Panc1 (cell line): ENCODE data around the gene PITRM1. TPM values are rescaled to one million over a fixed set of nuclear protein-coding genes. Genes with fewer than 3 reads are reported as not detected.

Experiments used
- ATAC-seq: fragments of 200-7000 bp; cut with Tn5 transposase; 2 replicates; pipeline ENCODE4 v1.9.1; 2020; ENCODE audit warnings: mild to moderate bottlenecking, moderate library complexity
- BruUV-seq: library from RNA; stranded (reverse); fragments of 400-500 nt; replicated peaks from 2 replicates; lab custom pipeline; 2021; lab: Mats Ljungman, UMichigan
- CTCF ChIA-PET: fragments of 300-600 bp; sonication (Branson Sonifier 250); formaldehyde crosslinking; loops from one replicate; lab custom pipeline; 2022; ENCODE audit warnings: antibody characterized with exemption; lab: Charles Lee
- POLR2A ChIA-PET: fragments of 300-600 bp; sonication (Branson Sonifier 250); formaldehyde crosslinking; loops from one replicate; lab custom pipeline; 2022; ENCODE audit warnings: antibody characterized with exemption; lab: Charles Lee
- DNase-seq: peaks from one replicate; pipeline ENCODE4 v3.0.0-alpha.2; 2010; ENCODE audit warnings: low read depth, low spot score
- H3K27ac ChIP-seq: 2 replicates; pipeline ENCODE4 v1.5.1; 2011; ENCODE audit warnings: mild to moderate bottlenecking, low read length, inconsistent platforms
- H3K27me3 ChIP-seq: fragments of 200-500 bp; sonication (Bioruptor generic); 2 replicates; pipeline ENCODE4 v1.6.0; 2014; ENCODE audit warnings: low read length, inconsistent platforms; ENCODE audit not compliant: control insufficient read depth, insufficient read depth
- H3K36me3 ChIP-seq: fragments of 200-500 bp; sonication (Bioruptor generic); 2 replicates; pipeline ENCODE4 v1.5.1; 2014; ENCODE audit warnings: inconsistent platforms, mild to moderate bottlenecking, low read length, moderate library complexity; ENCODE audit not compliant: control insufficient read depth, insufficient read depth
- H3K4me1 ChIP-seq: 2 replicates; pipeline ENCODE4 v1.5.1; 2011; ENCODE audit warnings: inconsistent platforms, mild to moderate bottlenecking, low read length, moderate library complexity; ENCODE audit not compliant: control insufficient read depth, insufficient read depth
- H3K4me3 ChIP-seq, 2 experiments: 2 replicates each; pipeline ENCODE4 v1.5.1; 2011 to 2012; ENCODE audit warnings: low read depth in 2 of 2, low read length in 2 of 2, mild to moderate bottlenecking in 2 of 2, inconsistent platforms in 1 of 2, moderate library complexity in 1 of 2
- H3K9me3 ChIP-seq: fragments of 200-500 bp; sonication (Bioruptor generic); 2 replicates; pipeline ENCODE4 v1.5.1; 2014; ENCODE audit warnings: low read depth, mild to moderate bottlenecking, inconsistent platforms, low read length, moderate library complexity; ENCODE audit not compliant: control insufficient read depth, insufficient read depth
- POLR2AphosphoS5 ChIP-seq: IDR thresholded peaks from 2 replicates; pipeline ENCODE4 v1.6.1; 2012; ENCODE audit warnings: mild to moderate bottlenecking, low read depth, low read length, moderate library complexity
- SIN3A ChIP-seq: IDR thresholded peaks from 2 replicates; pipeline ENCODE4 v1.6.1; 2012; ENCODE audit warnings: low read depth, mild to moderate bottlenecking, low read length, moderate library complexity, borderline replicate concordance; ENCODE audit not compliant: insufficient read depth
- TCF7L2 ChIP-seq: IDR thresholded peaks from 2 replicates; pipeline ENCODE4 v1.6.1; 2011; ENCODE audit warnings: mild to moderate bottlenecking, low read depth, low read length, inconsistent platforms
- in situ Hi-C: cut with HindIII; loops from 2 replicates; pipeline ENCODE4 v1.10.0; 2016; ENCODE audit warnings: low sequenced_read_pairs, low pct_unique_long_range_greater_than_20kb
- intact Hi-C: fragments of 100-400 bp; cut with micrococcal nuclease; formaldehyde crosslinking; loops from one replicate; pipeline ENCODE4 v1.10.0; 2022; ENCODE audit not compliant: unreplicated experiment
- total RNA-seq: library from RNA; stranded (reverse); gene quantifications from one replicate; pipeline ENCODE4 v1.2.1, GENCODE V29; 2021; ENCODE audit not compliant: unreplicated experiment
- TF ChIP-seq, protein P1 (sequence below): fragments of 450-650 bp; IDR thresholded peaks from 2 replicates; pipeline ENCODE4 v1.5.1; 2017; ENCODE audit warnings: mild to moderate bottlenecking
- TF ChIP-seq, protein P2 (sequence below), 2 experiments: IDR thresholded peaks; 2 replicates each; pipeline ENCODE4 v1.6.1; 2011 to 2012; ENCODE audit warnings: low read depth in 2 of 2, control low read depth in 1 of 2, low read length in 1 of 2, mild to moderate bottlenecking in 1 of 2, moderate library complexity in 1 of 2; ENCODE audit not compliant: insufficient read depth in 1 of 2

Gene PITRM1
- total RNA-seq, 1 experiment from 2014 or later: 63.5 TPM

DNA sequence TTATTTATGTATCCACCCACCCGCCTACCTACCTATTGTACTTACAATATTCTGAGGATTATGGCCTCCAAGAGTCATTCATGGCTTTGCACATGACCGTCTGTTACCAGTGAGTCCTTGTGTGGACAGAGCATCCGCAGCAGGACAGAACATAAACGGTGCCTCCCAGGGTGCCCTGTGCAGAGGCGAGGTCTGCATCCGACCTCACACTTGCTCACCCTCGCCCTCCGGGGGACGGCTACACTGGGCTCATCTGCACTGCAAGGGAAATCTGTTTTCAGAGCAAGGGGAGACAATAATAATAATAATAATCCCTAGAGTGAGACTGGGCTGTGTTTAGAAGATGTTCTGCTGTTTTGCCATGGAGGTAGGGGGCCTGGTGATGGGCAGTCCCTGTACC lies 75.4 kb downstream of the PITRM1 start:
- intact Hi-C loops: no loop called here
- TF ChIP-seq, protein P1, sequence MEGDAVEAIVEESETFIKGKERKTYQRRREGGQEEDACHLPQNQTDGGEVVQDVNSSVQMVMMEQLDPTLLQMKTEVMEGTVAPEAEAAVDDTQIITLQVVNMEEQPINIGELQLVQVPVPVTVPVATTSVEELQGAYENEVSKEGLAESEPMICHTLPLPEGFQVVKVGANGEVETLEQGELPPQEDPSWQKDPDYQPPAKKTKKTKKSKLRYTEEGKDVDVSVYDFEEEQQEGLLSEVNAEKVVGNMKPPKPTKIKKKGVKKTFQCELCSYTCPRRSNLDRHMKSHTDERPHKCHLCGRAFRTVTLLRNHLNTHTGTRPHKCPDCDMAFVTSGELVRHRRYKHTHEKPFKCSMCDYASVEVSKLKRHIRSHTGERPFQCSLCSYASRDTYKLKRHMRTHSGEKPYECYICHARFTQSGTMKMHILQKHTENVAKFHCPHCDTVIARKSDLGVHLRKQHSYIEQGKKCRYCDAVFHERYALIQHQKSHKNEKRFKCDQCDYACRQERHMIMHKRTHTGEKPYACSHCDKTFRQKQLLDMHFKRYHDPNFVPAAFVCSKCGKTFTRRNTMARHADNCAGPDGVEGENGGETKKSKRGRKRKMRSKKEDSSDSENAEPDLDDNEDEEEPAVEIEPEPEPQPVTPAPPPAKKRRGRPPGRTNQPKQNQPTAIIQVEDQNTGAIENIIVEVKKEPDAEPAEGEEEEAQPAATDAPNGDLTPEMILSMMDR: no peak
- TF ChIP-seq SIN3A (no peak), TCF7L2 (no peak), POLR2AphosphoS5 (no peak)
- TF ChIP-seq, protein P2, sequence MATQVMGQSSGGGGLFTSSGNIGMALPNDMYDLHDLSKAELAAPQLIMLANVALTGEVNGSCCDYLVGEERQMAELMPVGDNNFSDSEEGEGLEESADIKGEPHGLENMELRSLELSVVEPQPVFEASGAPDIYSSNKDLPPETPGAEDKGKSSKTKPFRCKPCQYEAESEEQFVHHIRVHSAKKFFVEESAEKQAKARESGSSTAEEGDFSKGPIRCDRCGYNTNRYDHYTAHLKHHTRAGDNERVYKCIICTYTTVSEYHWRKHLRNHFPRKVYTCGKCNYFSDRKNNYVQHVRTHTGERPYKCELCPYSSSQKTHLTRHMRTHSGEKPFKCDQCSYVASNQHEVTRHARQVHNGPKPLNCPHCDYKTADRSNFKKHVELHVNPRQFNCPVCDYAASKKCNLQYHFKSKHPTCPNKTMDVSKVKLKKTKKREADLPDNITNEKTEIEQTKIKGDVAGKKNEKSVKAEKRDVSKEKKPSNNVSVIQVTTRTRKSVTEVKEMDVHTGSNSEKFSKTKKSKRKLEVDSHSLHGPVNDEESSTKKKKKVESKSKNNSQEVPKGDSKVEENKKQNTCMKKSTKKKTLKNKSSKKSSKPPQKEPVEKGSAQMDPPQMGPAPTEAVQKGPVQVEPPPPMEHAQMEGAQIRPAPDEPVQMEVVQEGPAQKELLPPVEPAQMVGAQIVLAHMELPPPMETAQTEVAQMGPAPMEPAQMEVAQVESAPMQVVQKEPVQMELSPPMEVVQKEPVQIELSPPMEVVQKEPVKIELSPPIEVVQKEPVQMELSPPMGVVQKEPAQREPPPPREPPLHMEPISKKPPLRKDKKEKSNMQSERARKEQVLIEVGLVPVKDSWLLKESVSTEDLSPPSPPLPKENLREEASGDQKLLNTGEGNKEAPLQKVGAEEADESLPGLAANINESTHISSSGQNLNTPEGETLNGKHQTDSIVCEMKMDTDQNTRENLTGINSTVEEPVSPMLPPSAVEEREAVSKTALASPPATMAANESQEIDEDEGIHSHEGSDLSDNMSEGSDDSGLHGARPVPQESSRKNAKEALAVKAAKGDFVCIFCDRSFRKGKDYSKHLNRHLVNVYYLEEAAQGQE (IDR thresholded peaks at IDR 0.05; ENCODE audit: insufficient read depth in 1 of 2, low read depth in 2 of 2, low read length in 1 of 2): no peak
- BruUV-seq: no TSS peak
- in situ Hi-C loops: no loop called here
- ChIA-PET CTCF (no interaction called here), POLR2A (no interaction called here)
- Histone ChIP-seq H3K4me1 (peaks cover 45% of the 10 kb centered on the region), H3K4me3 (no peak overlapping the region), H3K9me3 (no peaks in the 10 kb centered on the region), H3K36me3 (peaks cover 4% of the 10 kb centered on the region), H3K27ac (peak overlapping the region; percentile 96), H3K27me3 (no peaks in the 10 kb centered on the region)
- ATAC-seq (no peak), DNase-seq (no peak)

DNA sequence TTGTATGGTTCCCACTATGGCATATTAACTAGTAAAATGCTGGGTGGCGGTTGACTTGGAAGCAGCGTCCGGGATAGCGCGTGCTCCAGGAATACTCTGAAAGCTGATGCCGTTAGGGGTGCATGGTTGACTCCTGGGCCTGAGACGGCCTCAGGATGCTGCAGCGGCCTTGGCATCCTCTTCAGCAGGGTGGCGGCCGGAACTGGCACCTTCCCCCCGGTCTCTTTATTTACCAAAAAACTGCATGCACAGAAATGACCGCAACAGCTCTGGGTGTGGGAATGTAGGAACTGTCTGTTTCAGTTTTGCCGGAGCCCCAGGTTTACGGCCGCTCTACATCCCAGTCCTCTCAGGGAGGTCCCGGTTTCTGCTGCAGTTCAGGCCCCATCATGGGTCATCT lies 76.4 kb downstream of the PITRM1 start:
- intact Hi-C loops: no loop called here
- DNase-seq (no peak), ATAC-seq (no peak; the same call in 1 of the 2 replicates)
- Histone ChIP-seq H3K4me3 (peak overlapping the region; percentile 15 to 40), H3K9me3 (no peaks in the 10 kb centered on the region), H3K27me3 (no peaks in the 10 kb centered on the region), H3K4me1 (peaks cover 55% of the 10 kb centered on the region), H3K36me3 (peaks cover 4% of the 10 kb centered on the region; the same call in 1 of the 2 replicates), H3K27ac (peak overlapping the region; percentile 96)
- ChIA-PET CTCF (no interaction called here), POLR2A (no interaction called here)
- no peak for TF ChIP-seq SIN3A
- no peak for TF ChIP-seq POLR2AphosphoS5
- TF ChIP-seq, protein P2 (IDR thresholded peaks at IDR 0.05; ENCODE audit: insufficient read depth in 1 of 2, low read depth in 2 of 2, low read length in 1 of 2): no peak
- TF ChIP-seq TCF7L2: no peak
- TF ChIP-seq, protein P1: no peak
- in situ Hi-C loops: no loop called here
- BruUV-seq: no TSS peak
